IMR-90 (cell line): Measurements from ENCODE around the gene PCDHGC5. TPM values are rescaled to one million over a fixed set of nuclear protein-coding genes. Genes with fewer than 3 reads are reported as not detected.

ENCODE experiments used
- ATAC-seq: fragments of 200-7000 bp; cut with Tn5 transposase; 2 replicates; pipeline ENCODE4 v1.9.1; 2020; ENCODE audit warnings: low read depth, mild to moderate bottlenecking, moderate library complexity
- BruUV-seq: library from RNA; stranded (reverse); fragments of 400-500 nt; replicated peaks from 2 replicates; lab custom pipeline; 2021; lab: Mats Ljungman, UMichigan
- CTCF ChIA-PET: fragments of 300-600 bp; formaldehyde crosslinking; extraction: SDS; loops from one replicate; lab custom pipeline; 2021; ENCODE audit warnings: antibody characterized with exemption; lab: Yijun Ruan, JAX
- POLR2A ChIA-PET: fragments of 300-600 bp; sonication (Branson Sonifier 250); formaldehyde crosslinking; loops from one replicate; lab custom pipeline; 2022; ENCODE audit warnings: antibody characterized with exemption; ENCODE audit not compliant: unreplicated experiment; lab: Charles Lee
- DNase-seq: peaks from one replicate; pipeline ENCODE4 v3.0.0; 2013
- H2AFZ ChIP-seq: replicated peaks from 2 replicates; pipeline ENCODE3; 2013; ENCODE audit warnings: low read length, mild to moderate bottlenecking; ENCODE audit not compliant: poor library complexity
- H2AK5ac ChIP-seq: 2 replicates; pipeline ENCODE4 v1.6.1; 2013; ENCODE audit warnings: low read depth, low read length, inconsistent platforms
- H2AK9ac ChIP-seq: replicated peaks from 2 replicates; pipeline ENCODE3; 2013; ENCODE audit warnings: mild to moderate bottlenecking, low read depth, low read length, moderate library complexity; ENCODE audit not compliant: poor library complexity
- H2BK120ac ChIP-seq: 2 replicates; pipeline ENCODE4 v1.6.1; 2013; ENCODE audit warnings: low read depth, low read length, inconsistent platforms
- H2BK15ac ChIP-seq: 3 replicates; pipeline ENCODE4 v1.6.1; 2013; ENCODE audit warnings: low read depth, low read length, inconsistent platforms
- H2BK20ac ChIP-seq: 2 replicates; pipeline ENCODE4 v1.6.1; 2013; ENCODE audit warnings: low read depth, mild to moderate bottlenecking, inconsistent platforms, low read length, moderate library complexity
- H2BK5ac ChIP-seq: 2 replicates; pipeline ENCODE4 v1.6.1; 2013; ENCODE audit warnings: mild to moderate bottlenecking, low read depth, low read length, inconsistent platforms; ENCODE audit not compliant: poor library complexity, severe bottlenecking
- H3K14ac ChIP-seq: replicated peaks from 2 replicates; pipeline ENCODE4 v1.6.1; 2013; ENCODE audit warnings: low read depth, low read length, inconsistent platforms
- H3K18ac ChIP-seq: 2 replicates; pipeline ENCODE4 v1.6.1; 2013; ENCODE audit warnings: low read depth, low read length, control low read depth
- H3K23ac ChIP-seq: 2 replicates; pipeline ENCODE4 v1.6.1; 2013; ENCODE audit warnings: low read depth, low read length, inconsistent platforms
- H3K27ac ChIP-seq: 2 replicates; pipeline ENCODE4 v1.5.1; 2013; ENCODE audit warnings: mild to moderate bottlenecking, control low read depth, low read length; ENCODE audit not compliant: insufficient read depth
- H3K27me3 ChIP-seq: 2 replicates; pipeline ENCODE4 v1.6.1; 2013; ENCODE audit warnings: low read length; ENCODE audit not compliant: control insufficient read depth, insufficient read depth
- H3K36me3 ChIP-seq: 2 replicates; pipeline ENCODE4 v1.6.1; 2013; ENCODE audit warnings: low read length, mixed read lengths; ENCODE audit not compliant: control insufficient read depth, insufficient read depth
- H3K4ac ChIP-seq: 2 replicates; pipeline ENCODE4 v1.6.1; 2013; ENCODE audit warnings: low read depth, low read length, inconsistent platforms
- H3K4me1 ChIP-seq: 2 replicates; pipeline ENCODE4 v1.6.1; 2013; ENCODE audit warnings: low read length, mixed read lengths; ENCODE audit not compliant: control insufficient read depth, insufficient read depth
- H3K4me2 ChIP-seq: 2 replicates; pipeline ENCODE4 v1.6.1; 2013; ENCODE audit warnings: low read depth, mild to moderate bottlenecking, control low read depth, low read length, moderate library complexity
- H3K4me3 ChIP-seq: 2 replicates; pipeline ENCODE4 v1.5.1; 2013; ENCODE audit warnings: low read depth, mild to moderate bottlenecking, control low read depth, low read length, moderate library complexity; ENCODE audit not compliant: insufficient read depth
- H3K56ac ChIP-seq: 2 replicates; pipeline ENCODE4 v1.6.1; 2013; ENCODE audit warnings: low read length, inconsistent platforms; ENCODE audit not compliant: insufficient read depth; ENCODE audit errors: extremely low read depth
- H3K79me1 ChIP-seq, 2 experiments: 2 replicates each; pipeline ENCODE4 v1.6.1; 2013; ENCODE audit warnings: low read length in 2 of 2, inconsistent platforms in 1 of 2, low read depth in 1 of 2
- H3K9ac ChIP-seq: 2 replicates; pipeline ENCODE4 v1.6.1; 2013; ENCODE audit warnings: low read depth, low read length, control low read depth
- H3K9me1 ChIP-seq: 2 replicates; pipeline ENCODE4 v1.6.1; 2013; ENCODE audit warnings: low read length, inconsistent platforms; ENCODE audit not compliant: insufficient read depth
- H3K9me3 ChIP-seq: 2 replicates; pipeline ENCODE4 v1.6.1; 2013; ENCODE audit warnings: low read length; ENCODE audit not compliant: control insufficient read depth, insufficient read depth
- H4K20me1 ChIP-seq: 2 replicates; pipeline ENCODE4 v1.6.1; 2013; ENCODE audit warnings: low read length, inconsistent platforms; ENCODE audit not compliant: insufficient read depth
- H4K5ac ChIP-seq: 2 replicates; pipeline ENCODE4 v1.6.1; 2013; ENCODE audit warnings: mild to moderate bottlenecking, low read depth, low read length, control low read depth
- H4K8ac ChIP-seq, 2 experiments: 2 replicates each; pipeline ENCODE4 v1.6.1; 2013; ENCODE audit warnings: low read depth in 2 of 2, low read length in 2 of 2, control low read depth in 1 of 2, inconsistent platforms in 1 of 2
- H4K91ac ChIP-seq: 2 replicates; pipeline ENCODE4 v1.6.1; 2013; ENCODE audit warnings: low read depth, low read length, inconsistent platforms; ENCODE audit not compliant: insufficient read depth
- BHLHE40 ChIP-seq: fragments of 150-350 bp; IDR thresholded peaks from 2 replicates; pipeline ENCODE4 v1.6.1; 2016; ENCODE audit warnings: mild to moderate bottlenecking, low read depth, low read length
- CEBPB ChIP-seq: IDR thresholded peaks from 2 replicates; pipeline ENCODE4 v1.6.1; 2012; ENCODE audit warnings: low read depth, low read length, improper control_type of control experiment
- CHD1 ChIP-seq: IDR thresholded peaks from 2 replicates; pipeline ENCODE4 v1.6.1; 2012; ENCODE audit warnings: low read depth, low read length, improper control_type of control experiment
- CTCF ChIP-seq: conservative IDR thresholded peaks from 2 replicates; pipeline ENCODE4 v1.5.1; 2012; ENCODE audit warnings: mild to moderate bottlenecking, low read depth, low read length, improper control_type of control experiment
- ELK1 ChIP-seq: fragments of 150-350 bp; IDR thresholded peaks from 2 replicates; pipeline ENCODE4 v1.6.1; 2016; ENCODE audit warnings: low read depth, mild to moderate bottlenecking, low read length, moderate library complexity, borderline replicate concordance
- FOS ChIP-seq: fragments of 150-350 bp; IDR thresholded peaks from 2 replicates; pipeline ENCODE4 v1.6.1; 2016; ENCODE audit warnings: low read depth, low read length
- MAZ ChIP-seq: IDR thresholded peaks from 2 replicates; pipeline ENCODE4 v1.6.1; 2012; ENCODE audit warnings: low read depth, mild to moderate bottlenecking, low read length, improper control_type of control experiment, moderate library complexity, borderline replicate concordance
- POLR2A ChIP-seq: IDR thresholded peaks from 2 replicates; pipeline ENCODE4 v1.6.1; 2012; ENCODE audit warnings: mild to moderate bottlenecking, low read depth, low read length
- RAD21 ChIP-seq: IDR thresholded peaks from 2 replicates; pipeline ENCODE4 v1.6.1; 2012; ENCODE audit warnings: low read length, improper control_type of control experiment
- RCOR1 ChIP-seq: IDR thresholded peaks from 2 replicates; pipeline ENCODE4 v1.6.1; 2012; ENCODE audit warnings: mild to moderate bottlenecking, low read length, improper control_type of control experiment; ENCODE audit not compliant: insufficient replicate concordance
- RFX5 ChIP-seq: IDR thresholded peaks from 2 replicates; pipeline ENCODE4 v1.8.0; 2012; ENCODE audit warnings: low read depth, mild to moderate bottlenecking, low read length, moderate library complexity
- WGBS, 2 experiments: methylation state at CpG; one replicate each; pipeline versions ENCODE4 v1.1.5 to v1.1.7; 2013; ENCODE audit warnings: missing lambda C conversion rate in 2 of 2; ENCODE audit not compliant: insufficient read length in 1 of 2; ENCODE audit errors: extremely low coverage in 2 of 2; 5-methylcytosine and 5-hydroxymethylcytosine counted together
- dilution Hi-C: fragments of 300-500 bp; cut with HindIII; formaldehyde crosslinking; loops from one replicate; pipeline ENCODE4 v1.14.3; 2018; ENCODE audit warnings: low sequenced_read_pairs; ENCODE audit not compliant: unreplicated experiment
- in situ Hi-C: fragments of 300-500 bp; cut with MboI; formaldehyde crosslinking; loops from 3 replicates; pipeline ENCODE4 v1.14.3; 2019; ENCODE audit warnings: low sequenced_read_pairs, inconsistent platforms, mixed read lengths
- intact Hi-C: fragments of 100-400 bp; cut with micrococcal nuclease; formaldehyde crosslinking; loops from 2 replicates; pipeline ENCODE4 v1.10.0; 2022
- polyA plus RNA-seq, 3 experiments: library from polyadenylated mRNA; depleted of rRNA; stranded (reverse); fragments of >200 nt; gene quantifications; 2 replicates each; pipeline ENCODE4 v1.2.3, GENCODE V29; 2012; ENCODE audit warnings: low replicate concordance in 1 of 3
- total RNA-seq: library from RNA; depleted of rRNA; stranded (reverse); fragments of >200 nt; gene quantifications from 2 replicates; pipeline ENCODE4 v1.2.3, GENCODE V29; 2012
- TF ChIP-seq, protein P1 (sequence below): fragments of 150-350 bp; IDR thresholded peaks from 2 replicates; pipeline ENCODE4 v1.6.1; 2017; ENCODE audit warnings: mild to moderate bottlenecking, antibody characterized with exemption, low read length, low read depth

PCDHGC5 gene
- total and polyA plus RNA-seq, 2 of the 4 experiments (the other 2 are of a cell fraction), result 2.9 to 3.8 TPM

- Histone ChIP-seq H4K5ac (no peak overlapping the region), H3K4me3 (no peak overlapping the region), H4K8ac (peak overlapping the region in 1 of 2 experiments; percentile 91; a peak in 2 of 4 replicates), H3K18ac (no peak overlapping the region), H3K14ac (peak overlapping the region; percentile 95; the same call in 1 of the 2 replicates), H2BK20ac (no peak overlapping the region), H3K9me3 (no peaks in the 10 kb centered on the region), H3K56ac (no peak overlapping the region), H3K4me1 (peaks cover 48% of the 10 kb centered on the region), H3K36me3 (peaks cover 32% of the 10 kb centered on the region), H2AFZ (no peak overlapping the region), H3K27ac (peak overlapping the region; percentile 21; the same call in 1 of the 2 replicates), H3K27me3 (no peaks in the 10 kb centered on the region), H2AK9ac (no peak overlapping the region), H3K4me2 (no peak overlapping the region), H4K20me1 (peaks cover 16% of the 10 kb centered on the region), H3K4ac (no peak overlapping the region), H3K9ac (no peak overlapping the region), H3K9me1 (peaks cover 24% of the 10 kb centered on the region), H2BK120ac (0 out of 2 replicates have a peak overlapping the region, but pooled peaks have one; percentile 98), H3K23ac (no peak overlapping the region), H4K91ac (no peak overlapping the region), H3K79me1 (peaks cover 6 to 46% of the 10 kb centered on the region in 2 experiments), H2BK5ac (no peak overlapping the region), H2AK5ac (peak overlapping the region; percentile 69), H2BK15ac (peak overlapping the region; percentile 77; the same call in 1 of the 3 replicates)
- ChIA-PET POLR2A (no interaction called here), CTCF (interaction anchor here (0.8 to 1.4 kb wide), 2 partner anchors 14 to 32 kb away, joined by 3 to 5 read pairs; no protein-coding TSS in a partner anchor)
- DNase-seq, result no peak
- in situ Hi-C loops, result no loop called here
- WGBS, 2 experiments, result no CpG with 5 or more reads among the region's 9 CpGs
- no TSS peak for BruUV-seq
- intact Hi-C loops, result no loop called here
- dilution Hi-C loops, result no loop called here
- TF ChIP-seq, protein P1, sequence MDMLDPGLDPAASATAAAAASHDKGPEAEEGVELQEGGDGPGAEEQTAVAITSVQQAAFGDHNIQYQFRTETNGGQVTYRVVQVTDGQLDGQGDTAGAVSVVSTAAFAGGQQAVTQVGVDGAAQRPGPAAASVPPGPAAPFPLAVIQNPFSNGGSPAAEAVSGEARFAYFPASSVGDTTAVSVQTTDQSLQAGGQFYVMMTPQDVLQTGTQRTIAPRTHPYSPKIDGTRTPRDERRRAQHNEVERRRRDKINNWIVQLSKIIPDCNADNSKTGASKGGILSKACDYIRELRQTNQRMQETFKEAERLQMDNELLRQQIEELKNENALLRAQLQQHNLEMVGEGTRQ, result no peak
- no peak for TF ChIP-seq CEBPB
- no peak for TF ChIP-seq CHD1
- TF ChIP-seq MAZ, result no peak
- no peak for TF ChIP-seq RFX5
- TF ChIP-seq CTCF, result no peak
- TF ChIP-seq ELK1, result no peak
- no peak for TF ChIP-seq RCOR1
- TF ChIP-seq RAD21, result no peak
- no peak for TF ChIP-seq FOS
- no peak for TF ChIP-seq BHLHE40
- TF ChIP-seq POLR2A, result no peak
- no peak for ATAC-seq
Measured at GRCh38 chr5:141510160-141510559, 21.3 kb downstream of the PCDHGC5 start.
